Breast epithelium (tissue), 4 donors: ENCODE results near the gene LSAMP. TPM values are rescaled to one million over a fixed set of nuclear protein-coding genes. Genes with fewer than 3 reads are reported as not detected.

Experiments
- DNase-seq, 2 donors: peaks; one replicate each; pipeline ENCODE4 v3.0.0-alpha.2; 2019; ENCODE audit warnings: low spot score in 2 of 2
- H3K27ac ChIP-seq, 2 donors: fragments of 200-600 bp; sonication (generic) in 1 of 2; one replicate each; pipeline ENCODE4 v1.5.1; 2016 to 2019; ENCODE audit warnings: mild to moderate bottlenecking in 1 of 2
- H3K27me3 ChIP-seq, 2 donors: fragments of 200-600 bp; sonication (generic) in 1 of 2; one replicate each; pipeline versions ENCODE4 v1.5.1 to v1.6.0; 2017 to 2019; ENCODE audit warnings: control low read depth in 1 of 2, mild to moderate bottlenecking in 1 of 2
- H3K36me3 ChIP-seq: fragments of 200-600 bp; one replicate; pipeline ENCODE4 v1.5.1; 2019
- H3K4me1 ChIP-seq, 2 donors: fragments of 200-600 bp; sonication (generic); one replicate each; pipeline ENCODE4 v1.5.1; 2016 to 2019; ENCODE audit warnings: control low read depth in 1 of 2
- H3K4me3 ChIP-seq, 3 donors: fragments of 200-600 bp; sonication (generic); 1 replicate in 2 of 3; 2 replicates in 1 of 3; pipeline ENCODE4 v1.5.1; 2016 to 2019; ENCODE audit warnings: mild to moderate bottlenecking in 3 of 3, moderate library complexity in 2 of 3
- H3K9me3 ChIP-seq, 2 donors: fragments of 200-600 bp; sonication (generic) in 1 of 2; one replicate each; pipeline ENCODE4 v1.5.1; 2016 to 2019; ENCODE audit warnings: control low read depth in 1 of 2
- CTCF ChIP-seq, 3 donors: fragments of 450-650 bp; IDR thresholded peaks; one replicate each; pipeline ENCODE4 v1.5.1; 2016 to 2017; ENCODE audit warnings: antibody characterized with exemption in 3 of 3, mild to moderate bottlenecking in 3 of 3, moderate library complexity in 3 of 3
- POLR2A ChIP-seq: fragments of 450-650 bp; IDR thresholded peaks from one replicate; pipeline ENCODE4 v1.6.1; 2016; ENCODE audit warnings: antibody characterized with exemption, mild to moderate bottlenecking, moderate library complexity
- POLR2AphosphoS5 ChIP-seq, 3 donors: sonication (generic); formaldehyde crosslinking; IDR thresholded peaks; one replicate each; pipeline ENCODE4 v1.6.1; 2017; ENCODE audit warnings: antibody characterized with exemption in 3 of 3
- intact Hi-C: fragments of 100-400 bp; cut with DNase I; formaldehyde crosslinking; loops from one replicate; pipeline ENCODE4 v1.15.1; 2023; ENCODE audit warnings: low total_unique reads
- total RNA-seq, 3 donors: library from RNA; depleted of rRNA; stranded (reverse); fragments of >200 nt; gene quantifications; one replicate each; pipeline ENCODE4 v1.1.0, GENCODE V29; 2016

The LSAMP gene
- total RNA-seq, 3 donors from 2014 or later, result 1.6 to 3.8 (median 3.5) TPM

DNA sequence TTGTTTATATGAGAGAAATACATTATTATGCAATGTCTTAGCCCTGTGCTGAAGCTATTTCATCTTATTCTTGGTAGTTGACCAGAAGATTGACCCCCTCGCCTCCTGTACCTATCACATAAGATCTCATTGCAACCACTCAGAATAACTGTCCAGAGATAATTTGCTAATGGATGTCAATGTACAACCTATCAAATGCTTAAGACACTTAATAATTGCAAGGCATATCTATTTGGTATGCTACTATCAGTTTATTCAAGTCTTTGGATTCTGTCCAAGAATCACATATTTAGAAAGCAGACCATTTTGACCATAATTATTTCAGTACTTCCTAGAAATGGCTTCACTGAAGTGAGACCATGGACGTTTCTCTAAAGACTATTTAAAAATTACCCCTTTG is 580.4 kb downstream of the LSAMP start:
- H3K4me1 ChIP-seq, result no peaks in the 10 kb centered on the region
- no peak overlapping the region for H3K4me3 ChIP-seq
- no peak for DNase-seq
- no peak overlapping the region for H3K27ac ChIP-seq
- intact Hi-C loops, result no loop called here
- TF ChIP-seq POLR2AphosphoS5 (IDR thresholded peaks at IDR 0.05) (no peak), POLR2A (no peak), CTCF (IDR thresholded peaks at IDR 0.05) (no peak)
- H3K36me3 ChIP-seq, result no peaks in the 10 kb centered on the region
- no peaks in the 10 kb centered on the region for H3K27me3 ChIP-seq
- H3K9me3 ChIP-seq, result no peaks in the 10 kb centered on the region

DNA sequence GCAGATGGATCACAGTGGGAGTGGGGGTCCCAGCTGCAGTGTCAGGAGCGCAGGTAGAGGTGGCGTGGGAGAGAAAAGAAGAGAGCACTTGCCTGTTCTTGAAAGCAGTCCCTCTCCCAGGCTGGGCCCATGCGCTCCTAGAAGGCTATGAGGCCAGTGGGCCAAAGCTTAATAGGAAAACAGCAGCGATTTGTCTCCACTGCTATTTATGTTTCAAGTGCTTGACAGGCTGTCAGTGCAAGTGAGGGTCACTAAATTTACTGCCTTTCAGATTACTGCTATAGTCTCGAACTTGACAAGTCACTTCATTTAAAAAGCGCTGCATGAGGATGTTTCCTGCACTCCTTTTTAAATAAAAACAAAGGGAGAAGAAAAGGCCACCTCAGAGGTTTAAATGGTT is 582.4 kb downstream of the LSAMP start:
- H3K9me3 ChIP-seq, result no peaks in the 10 kb centered on the region
- intact Hi-C loops, result no loop called here
- H3K4me1 ChIP-seq, result no peaks in the 10 kb centered on the region
- TF ChIP-seq POLR2AphosphoS5 (IDR thresholded peaks at IDR 0.05) (no peak), CTCF (IDR thresholded peaks at IDR 0.05) (no peak), POLR2A (no peak)
- H3K27me3 ChIP-seq, result no peaks in the 10 kb centered on the region
- H3K27ac ChIP-seq, result no peak overlapping the region
- H3K36me3 ChIP-seq, result no peaks in the 10 kb centered on the region
- H3K4me3 ChIP-seq, result no peak overlapping the region
- no peak for DNase-seq

DNA sequence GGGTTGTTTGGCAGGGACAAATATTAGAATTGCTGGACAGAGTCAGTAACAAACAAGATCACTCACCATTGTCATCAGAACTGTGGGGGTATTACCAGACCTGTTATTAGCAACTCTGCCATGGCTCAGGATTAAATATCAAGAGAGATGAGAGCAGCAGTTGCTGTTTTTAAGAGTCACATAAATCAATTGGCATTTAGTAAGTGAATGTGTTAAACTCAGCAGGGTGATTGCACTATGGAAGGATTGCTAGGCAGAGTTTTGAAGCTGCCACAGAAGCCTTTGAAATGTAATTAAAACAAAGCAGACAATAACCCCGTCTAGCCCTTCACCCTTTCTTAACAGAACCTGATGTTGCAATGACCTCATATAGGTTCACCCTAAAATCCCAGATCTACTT is 583.2 kb downstream of the LSAMP start:
- Histone ChIP-seq H3K36me3 (no peaks in the 10 kb centered on the region), H3K27me3 (no peaks in the 10 kb centered on the region), H3K27ac (no peak overlapping the region), H3K9me3 (no peaks in the 10 kb centered on the region), H3K4me3 (no peak overlapping the region), H3K4me1 (no peaks in the 10 kb centered on the region)
- no peak for TF ChIP-seq POLR2A
- no peak for TF ChIP-seq POLR2AphosphoS5 (IDR thresholded peaks at IDR 0.05)
- no peak for TF ChIP-seq CTCF (IDR thresholded peaks at IDR 0.05)
- intact Hi-C loops, result no loop called here
- DNase-seq, result no peak

- H3K27me3 ChIP-seq, result no peaks in the 10 kb centered on the region
Measured at GRCh38 chr3:115861166-115861733, 584.0 kb downstream of the LSAMP start.

DNA sequence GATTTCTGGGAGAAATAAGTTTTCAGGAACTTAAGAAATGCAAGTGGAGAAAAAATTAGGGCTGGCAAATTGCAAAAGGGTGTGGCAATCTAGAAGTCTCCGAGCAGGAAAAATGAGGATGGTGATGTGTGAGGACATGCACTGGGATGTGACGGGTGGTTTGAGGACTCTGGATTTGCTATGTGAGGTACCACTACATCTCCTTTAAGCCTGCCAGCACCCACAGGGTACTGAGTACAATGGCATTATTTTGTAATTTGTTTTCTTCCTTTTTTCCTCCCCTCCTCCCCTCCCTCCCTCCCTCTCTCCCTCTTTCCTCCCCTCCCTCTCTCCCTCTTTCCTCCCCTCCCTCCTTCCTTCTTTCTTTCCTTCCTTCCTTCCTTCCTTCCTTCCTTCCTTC is 584.5 kb downstream of the LSAMP start:
- Histone ChIP-seq H3K4me1 (no peaks in the 10 kb centered on the region), H3K36me3 (no peaks in the 10 kb centered on the region), H3K4me3 (no peak overlapping the region), H3K27me3 (no peaks in the 10 kb centered on the region), H3K9me3 (no peaks in the 10 kb centered on the region), H3K27ac (no peak overlapping the region)
- TF ChIP-seq POLR2AphosphoS5 (IDR thresholded peaks at IDR 0.05) (no peak), POLR2A (no peak), CTCF (IDR thresholded peaks at IDR 0.05) (no peak)
- intact Hi-C loops, result no loop called here
- DNase-seq, result no peak

More at GRCh38 chr3:115861166-115861733, 584.0 kb downstream of the LSAMP start:
- no peak overlapping the region for H3K4me3 ChIP-seq
- no peak for DNase-seq
- no peaks in the 10 kb centered on the region for H3K4me1 ChIP-seq
- intact Hi-C loops, result no loop called here
- H3K27ac ChIP-seq, result no peak overlapping the region
- TF ChIP-seq POLR2AphosphoS5 (IDR thresholded peaks at IDR 0.05), result no peak
- no peak for TF ChIP-seq POLR2A
- no peak for TF ChIP-seq CTCF (IDR thresholded peaks at IDR 0.05)
- no peaks in the 10 kb centered on the region for H3K36me3 ChIP-seq
- no peaks in the 10 kb centered on the region for H3K9me3 ChIP-seq
